Ishikawa (cell line): ENCODE results near the gene HPS3.

Experiments used
- CEBPB ChIP-seq: IDR thresholded peaks from 2 replicates; pipeline ENCODE4 v1.6.1; 2012
- EP300 ChIP-seq: IDR thresholded peaks from 2 replicates; pipeline ENCODE4 v1.6.1; 2012; ENCODE audit warnings: borderline replicate concordance
- TAF1 ChIP-seq: IDR thresholded peaks from 2 replicates; pipeline ENCODE4 v1.6.1; 2012; ENCODE audit warnings: low read depth, mild to moderate bottlenecking

DNA sequence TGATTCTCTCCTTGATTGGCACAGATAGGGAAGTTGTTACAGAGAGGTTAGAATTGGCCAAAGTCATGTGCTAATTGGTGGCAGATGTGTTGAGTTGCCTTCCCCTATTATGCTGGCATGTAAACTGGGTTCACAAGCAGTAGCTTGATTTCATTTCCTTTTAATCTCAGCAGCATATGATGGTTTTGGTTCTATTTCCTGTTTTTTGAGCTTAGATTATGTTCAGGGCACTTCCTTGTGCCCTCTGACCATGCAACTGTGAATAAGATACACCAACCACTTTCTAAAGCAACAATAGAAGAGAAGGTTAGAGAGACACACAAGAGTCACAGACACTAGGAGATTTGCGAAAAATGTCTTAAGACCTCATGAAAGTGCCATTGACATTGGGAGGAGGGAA is 16.5 kb downstream of the HPS3 start:
- no peak for TF ChIP-seq TAF1
- no peak for TF ChIP-seq EP300
- no peak for TF ChIP-seq CEBPB
